GM23248 (cell line): ENCODE data around the gene EFNA1. TPM values are rescaled to one million over a fixed set of nuclear protein-coding genes. Genes with fewer than 3 reads are reported as not detected.
A peak's percentile ranks its signal among the peaks of the same experiment; 100 is the strongest.

Experiments used
- DNase-seq: peaks from one replicate; pipeline ENCODE4 v3.0.0-alpha.2; 2015
- H2AFZ ChIP-seq: fragments of 200-600 bp; sonication (generic); 2 replicates; pipeline ENCODE4 v1.6.1; 2016; ENCODE audit warnings: antibody characterized with exemption
- H3F3A ChIP-seq: fragments of 200-600 bp; sonication (generic); 2 replicates; pipeline ENCODE4 v1.6.1; 2016; ENCODE audit warnings: mild to moderate bottlenecking, antibody characterized with exemption, mixed run types; ENCODE audit not compliant: insufficient read depth
- H3K27ac ChIP-seq: fragments of 200-600 bp; sonication (generic); 2 replicates; pipeline ENCODE4 v1.5.1; 2016; ENCODE audit warnings: mild to moderate bottlenecking
- H3K27me3 ChIP-seq: fragments of 200-600 bp; sonication (generic); replicated peaks from 2 replicates; pipeline ENCODE4 v1.6.1; 2016; ENCODE audit warnings: mild to moderate bottlenecking; ENCODE audit not compliant: insufficient read depth
- H3K36me3 ChIP-seq: fragments of 200-600 bp; sonication (generic); 2 replicates; pipeline ENCODE4 v1.6.1; 2016; ENCODE audit warnings: low read depth, mild to moderate bottlenecking
- H3K4me1 ChIP-seq: fragments of 200-600 bp; sonication (generic); 2 replicates; pipeline ENCODE4 v1.6.1; 2016; ENCODE audit warnings: mild to moderate bottlenecking; ENCODE audit not compliant: insufficient read depth
- H3K4me2 ChIP-seq: fragments of 200-600 bp; sonication (generic); one replicate; pipeline ENCODE4 v1.6.1; 2016; ENCODE audit warnings: mild to moderate bottlenecking; ENCODE audit not compliant: unreplicated experiment
- H3K4me3 ChIP-seq: fragments of 200-600 bp; sonication (generic); 2 replicates; pipeline ENCODE4 v1.5.1; 2016; ENCODE audit warnings: mild to moderate bottlenecking
- H3K79me2 ChIP-seq: fragments of 200-600 bp; sonication (generic); 2 replicates; pipeline ENCODE4 v1.6.1; 2016; ENCODE audit warnings: mild to moderate bottlenecking; ENCODE audit not compliant: insufficient read depth
- H3K9ac ChIP-seq: fragments of 200-600 bp; sonication (generic); 2 replicates; pipeline ENCODE4 v1.6.1; 2016; ENCODE audit warnings: mild to moderate bottlenecking
- H3K9me2 ChIP-seq: fragments of 200-600 bp; sonication (generic); 2 replicates; pipeline ENCODE4 v1.6.1; 2016; ENCODE audit warnings: mixed run types, mild to moderate bottlenecking, moderate library complexity; ENCODE audit not compliant: insufficient read depth
- H3K9me3 ChIP-seq: fragments of 200-600 bp; sonication (generic); one replicate; pipeline ENCODE4 v1.6.1; 2017; ENCODE audit warnings: low read depth
- H4K20me1 ChIP-seq: fragments of 200-600 bp; sonication (generic); 2 replicates; pipeline ENCODE4 v1.6.0; 2016; ENCODE audit not compliant: insufficient read depth
- EZH2 ChIP-seq: fragments of 200-600 bp; sonication (generic); IDR thresholded peaks from 2 replicates; pipeline ENCODE4 v1.6.1; 2018; ENCODE audit warnings: antibody characterized with exemption, mild to moderate bottlenecking; ENCODE audit not compliant: insufficient read depth, poor library complexity, severe bottlenecking
- EZH2phosphoT487 ChIP-seq: fragments of 200-600 bp; sonication (generic); IDR thresholded peaks from 2 replicates; pipeline ENCODE4 v1.6.1; 2018; ENCODE audit warnings: antibody characterized with exemption, moderate library complexity, mild to moderate bottlenecking, low read depth; ENCODE audit not compliant: insufficient read depth
- WGBS, 2 experiments: methylation state at CpG; one replicate each; pipeline ENCODE4 v1.1.6; 2015 to 2017; ENCODE audit warnings: low lambda C conversion rate in 2 of 2, low coverage in 1 of 2; ENCODE audit errors: missing lambda C conversion rate in 2 of 2; 5-methylcytosine and 5-hydroxymethylcytosine counted together
- in situ Hi-C: fragments of 300-500 bp; cut with MboI; formaldehyde crosslinking; loops from 2 replicates; pipeline ENCODE4 v1.15.0; 2020
- polyA plus RNA-seq: library from polyadenylated mRNA; unstranded; fragments of >200 nt; fragmentation: Nextera tagmentation; extraction: Ambion mirVana; gene quantifications from 2 replicates; pipeline ENCODE4 v1.2.1, GENCODE V29; 2016
- total RNA-seq: library from RNA; depleted of rRNA; stranded (reverse); fragments of >200 nt; shearing (Covaris generic); gene quantifications from 2 replicates; pipeline ENCODE4 v1.2.3, GENCODE V29; 2014

The EFNA1 gene
- total and polyA plus RNA-seq, 2 experiments from 2014 or later, result not detected

DNA sequence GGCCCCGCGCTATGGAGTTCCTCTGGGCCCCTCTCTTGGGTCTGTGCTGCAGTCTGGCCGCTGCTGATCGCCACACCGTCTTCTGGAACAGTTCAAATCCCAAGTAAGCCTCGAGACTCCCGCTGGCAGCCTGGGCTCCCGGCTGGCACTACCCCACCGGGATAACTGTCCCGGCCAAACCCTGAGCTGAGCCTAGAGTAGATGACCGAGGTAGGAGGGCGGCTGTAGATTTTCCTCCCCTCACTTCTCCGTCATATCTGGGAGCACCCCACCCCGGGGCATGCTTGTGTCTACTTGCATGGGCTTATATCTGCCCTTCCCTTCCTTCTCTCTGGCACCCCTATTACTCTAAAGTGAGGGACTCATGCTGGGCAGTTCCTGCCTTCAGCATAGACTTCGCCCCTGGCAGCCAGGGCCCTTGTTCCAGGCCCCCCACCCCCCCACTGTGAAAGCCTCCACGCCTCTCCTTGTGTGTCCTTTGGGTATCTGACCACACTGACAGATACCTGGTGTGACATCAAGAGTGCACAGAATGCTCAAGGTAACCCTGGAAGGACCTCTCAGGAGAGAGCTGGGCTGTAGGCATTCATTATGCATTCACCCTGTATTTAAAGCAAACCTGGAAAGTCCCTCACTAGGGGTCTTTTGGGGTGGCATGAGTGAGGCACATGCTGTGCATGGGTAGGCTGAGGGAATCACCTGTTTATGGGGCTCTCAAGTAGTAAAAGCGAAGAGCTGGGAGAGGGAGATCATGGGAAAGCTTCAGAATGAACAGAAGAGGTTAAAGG lies 485 bp downstream of the EFNA1 start:
- Histone ChIP-seq H3K4me3 (peak overlapping the region; percentile 62), H3K4me1 (0 out of 2 replicates have a peak, but pooled peaks cover 10% of the 10 kb centered on the region), H3K9me2 (no peaks in the 10 kb centered on the region), H3K36me3 (no peaks in the 10 kb centered on the region), H3K9me3 (no peaks in the 10 kb centered on the region), H2AFZ (peak overlapping the region; percentile 61), H3K27me3 (peaks cover 53% of the 10 kb centered on the region), H3K27ac (no peak overlapping the region), H3F3A (no peaks in the 10 kb centered on the region), H3K4me2 (peak overlapping the region; percentile 85), H3K79me2 (no peaks in the 10 kb centered on the region), H3K9ac (peak overlapping the region; percentile 22), H4K20me1 (no peaks in the 10 kb centered on the region)
- WGBS, 2 experiments, result 6 to 11% methylated on average over 15 to 17 of the region's 17 CpGs
- no peak for DNase-seq
- TF ChIP-seq EZH2 (no peak), EZH2phosphoT487 (no peak)
- in situ Hi-C loops, result no loop called here

DNA sequence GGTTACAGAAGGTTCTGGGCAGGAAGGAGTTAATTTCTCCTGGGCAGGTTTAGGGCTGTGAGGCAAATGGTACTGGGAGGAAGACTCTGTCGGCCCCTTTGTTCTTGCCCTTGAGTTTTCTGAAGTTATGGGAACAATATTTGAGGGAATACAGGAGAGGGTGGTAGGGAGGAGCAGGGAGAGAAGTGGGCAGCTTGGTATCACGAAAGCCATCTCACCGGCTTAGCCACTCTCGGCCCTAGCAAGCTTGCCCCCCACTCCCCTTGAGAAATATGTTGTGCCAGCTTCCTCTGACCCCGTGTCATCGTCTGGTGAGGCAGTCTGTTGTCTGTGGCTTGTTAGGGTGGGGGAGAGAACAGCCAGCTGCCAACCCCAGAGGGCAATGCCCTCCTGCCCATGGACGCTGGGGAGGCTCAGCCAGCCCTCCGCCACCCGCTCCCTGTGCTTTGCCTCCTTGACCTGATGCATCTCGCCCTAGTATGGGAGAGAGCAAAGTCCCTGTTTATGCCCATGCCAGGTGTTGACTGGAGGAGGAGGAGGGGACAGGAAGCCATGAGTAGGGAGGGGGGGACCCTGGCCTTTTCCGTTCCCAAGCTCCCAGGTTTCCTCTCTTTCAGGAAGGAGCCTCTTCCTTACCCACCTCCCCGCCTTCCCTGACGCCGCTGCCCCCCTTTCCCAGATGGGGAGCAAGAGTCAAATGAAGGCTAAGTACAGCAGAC lies 1.2 kb downstream of the EFNA1 start:
- in situ Hi-C loops, result no loop called here

DNA sequence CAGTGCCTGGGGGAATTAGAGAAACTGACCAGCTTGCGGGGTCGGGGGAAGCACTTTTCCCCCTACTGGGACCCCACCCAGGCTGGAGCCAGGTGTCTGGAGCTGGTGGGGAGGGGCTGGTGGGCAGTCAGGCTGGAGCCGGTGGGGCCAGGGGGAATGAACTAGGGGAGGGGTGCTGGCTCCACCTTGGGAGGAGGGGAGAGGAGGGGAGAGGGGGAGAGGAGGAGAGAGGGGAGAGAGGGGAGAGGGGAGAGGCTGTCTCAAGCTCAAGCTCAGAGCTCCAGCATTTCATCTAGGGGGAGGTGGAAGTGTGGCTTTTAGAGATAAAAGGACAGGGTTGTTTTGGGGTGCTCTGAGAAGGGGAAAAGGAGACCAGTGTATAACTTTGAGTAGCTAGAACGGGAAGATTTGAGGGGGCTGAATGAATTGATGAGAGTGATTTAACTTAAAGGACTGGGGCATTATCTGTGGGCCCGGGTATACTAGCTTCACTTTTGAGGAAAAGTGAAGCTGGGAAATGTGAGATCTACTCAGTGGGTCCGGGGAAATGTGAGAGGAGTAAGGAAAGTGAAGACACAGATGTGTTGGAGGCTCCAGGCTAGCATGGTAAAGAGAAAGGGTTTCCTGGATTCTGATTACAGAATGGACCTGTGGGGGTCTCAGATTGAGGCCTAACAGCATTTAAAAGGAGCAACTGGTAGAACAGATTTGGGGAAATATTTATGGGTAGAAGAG lies 2.8 kb downstream of the EFNA1 start:
- 34 to 37% methylated on average over 5 to 6 of the region's 6 CpGs for WGBS, 2 experiments
- Histone ChIP-seq H2AFZ (no peak overlapping the region), H3K9ac (no peak overlapping the region), H3K79me2 (no peaks in the 10 kb centered on the region), H4K20me1 (no peaks in the 10 kb centered on the region), H3K4me2 (no peak overlapping the region), H3K36me3 (no peaks in the 10 kb centered on the region), H3K27ac (no peak overlapping the region), H3K9me2 (no peaks in the 10 kb centered on the region), H3K9me3 (no peaks in the 10 kb centered on the region), H3K4me1 (peaks cover 14% of the 10 kb centered on the region; the same call in 1 of the 2 replicates), H3K4me3 (no peak overlapping the region), H3F3A (0 out of 2 replicates have a peak, but pooled peaks cover 2% of the 10 kb centered on the region), H3K27me3 (peaks cover 35% of the 10 kb centered on the region)
- TF ChIP-seq EZH2 (no peak), EZH2phosphoT487 (no peak)
- in situ Hi-C loops, result no loop called here
- no peak for DNase-seq

More for the DNA sequence above, 1.2 kb downstream of the EFNA1 start:
- Histone ChIP-seq H3K9me3 (no peaks in the 10 kb centered on the region), H3K27me3 (peaks cover 48% of the 10 kb centered on the region), H3K9me2 (no peaks in the 10 kb centered on the region), H3K36me3 (no peaks in the 10 kb centered on the region), H3K4me1 (0 out of 2 replicates have a peak, but pooled peaks cover 10% of the 10 kb centered on the region), H3K4me2 (no peak overlapping the region), H3K4me3 (no peak overlapping the region), H3K9ac (no peak overlapping the region), H3F3A (no peaks in the 10 kb centered on the region), H3K27ac (no peak overlapping the region), H3K79me2 (no peaks in the 10 kb centered on the region), H4K20me1 (no peaks in the 10 kb centered on the region), H2AFZ (no peak overlapping the region)
- 17 to 25% methylated on average over 13 to 14 of the region's 14 CpGs for WGBS, 2 experiments
- DNase-seq, result no peak
- TF ChIP-seq EZH2 (no peak), EZH2phosphoT487 (no peak)

DNA sequence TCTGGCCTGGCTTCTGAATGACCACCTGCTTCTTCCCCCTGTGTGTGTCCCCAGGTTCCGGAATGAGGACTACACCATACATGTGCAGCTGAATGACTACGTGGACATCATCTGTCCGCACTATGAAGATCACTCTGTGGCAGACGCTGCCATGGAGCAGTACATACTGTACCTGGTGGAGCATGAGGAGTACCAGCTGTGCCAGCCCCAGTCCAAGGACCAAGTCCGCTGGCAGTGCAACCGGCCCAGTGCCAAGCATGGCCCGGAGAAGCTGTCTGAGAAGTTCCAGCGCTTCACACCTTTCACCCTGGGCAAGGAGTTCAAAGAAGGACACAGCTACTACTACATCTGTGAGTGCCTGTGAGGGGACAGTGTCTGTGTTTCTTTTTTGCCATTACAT lies 3.6 kb downstream of the EFNA1 start:
- Histone ChIP-seq H3K4me2 (no peak overlapping the region), H3K79me2 (no peaks in the 10 kb centered on the region), H3K9me2 (no peaks in the 10 kb centered on the region), H4K20me1 (no peaks in the 10 kb centered on the region), H3K27ac (no peak overlapping the region), H2AFZ (no peak overlapping the region), H3K4me1 (peaks cover 14% of the 10 kb centered on the region; the same call in 1 of the 2 replicates), H3K36me3 (no peaks in the 10 kb centered on the region), H3K27me3 (peaks cover 26% of the 10 kb centered on the region), H3F3A (0 out of 2 replicates have a peak, but pooled peaks cover 3% of the 10 kb centered on the region), H3K4me3 (no peak overlapping the region), H3K9ac (no peak overlapping the region), H3K9me3 (no peaks in the 10 kb centered on the region)
- WGBS, 2 experiments, result 78 to 82% methylated on average over 8 of the region's 8 CpGs
- in situ Hi-C loops, result no loop called here
- no peak for DNase-seq
- TF ChIP-seq EZH2 (no peak), EZH2phosphoT487 (no peak)
